GM12878 (cell line): ENCODE data around the gene ACER3. TPM values are rescaled to one million over a fixed set of nuclear protein-coding genes. Genes with fewer than 3 reads are reported as not detected.

Experiments used
- ATAC-seq: fragments of 200-7000 bp; cut with Tn5 transposase; 3 replicates; pipeline ENCODE4 v1.9.1; 2020; ENCODE audit warnings: mild to moderate bottlenecking, moderate library complexity
- BruUV-seq: library from RNA; stranded (reverse); fragments of 400-500 nt; replicated peaks from 2 replicates; lab custom pipeline; 2021; lab: Mats Ljungman, UMichigan
- CTCF ChIA-PET: fragments of 300-600 bp; sonication (Branson Sonifier 250); formaldehyde crosslinking; extraction: SDS; loops from one replicate; lab custom pipeline; 2021; ENCODE audit warnings: inconsistent platforms; lab: Yijun Ruan, JAX
- POLR2A ChIA-PET: fragments of 350-600 bp; formaldehyde crosslinking; extraction: SDS; loops from one replicate; lab custom pipeline; 2021; ENCODE audit warnings: inconsistent platforms; lab: Charles Lee
- RAD21 ChIA-PET: fragments of 300-600 bp; sonication (Branson Sonifier 250); formaldehyde crosslinking; loops from one replicate; lab custom pipeline; 2023; ENCODE audit warnings: antibody characterized with exemption; ENCODE audit not compliant: unreplicated experiment; lab: Charles Lee
- SMC1A ChIA-PET: fragments of 300-600 bp; sonication (Branson Sonifier 250); formaldehyde crosslinking; loops from one replicate; lab custom pipeline; 2023; ENCODE audit not compliant: unreplicated experiment, uncharacterized antibody; lab: Charles Lee
- DNase-seq: peaks from one replicate; pipeline ENCODE4 v3.0.0-alpha.2; 2011; ENCODE audit warnings: low read depth, low spot score
- FAIRE-seq: peaks from 3 replicates; lab custom pipeline; 2011; peaks lifted over from hg19 to GRCh38; lab: Jason Lieb, UNC
- H2AFZ ChIP-seq: 2 replicates; pipeline ENCODE4 v1.6.0; 2011; ENCODE audit warnings: low read depth, low read length, control low read depth; ENCODE audit not compliant: control insufficient read depth
- H3K27ac ChIP-seq: 2 replicates; pipeline ENCODE4 v1.5.1; 2011; ENCODE audit warnings: control low read depth; ENCODE audit not compliant: control insufficient read depth, insufficient read depth
- H3K27me3 ChIP-seq, 2 experiments: replicated peaks in 1 of 2; 2 replicates each; pipeline versions ENCODE4 v1.6.0 to v1.6.1; 2011; ENCODE audit warnings: low read length in 1 of 2; ENCODE audit not compliant: control insufficient read depth in 2 of 2, insufficient read depth in 2 of 2
- H3K36me3 ChIP-seq, 2 experiments: 2 replicates each; pipeline ENCODE4 v1.5.1; 2011; ENCODE audit warnings: low read length in 1 of 2; ENCODE audit not compliant: control insufficient read depth in 2 of 2, insufficient read depth in 2 of 2
- H3K4me1 ChIP-seq: 2 replicates; pipeline ENCODE4 v1.6.1; 2011; ENCODE audit warnings: mild to moderate bottlenecking, low read length, moderate library complexity, mixed read lengths; ENCODE audit not compliant: control insufficient read depth, insufficient read depth
- H3K4me2 ChIP-seq: 2 replicates; pipeline ENCODE4 v1.6.0; 2011; ENCODE audit warnings: control low read depth; ENCODE audit not compliant: control insufficient read depth, insufficient read depth
- H3K4me3 ChIP-seq: fragments of 200-600 bp; sonication (generic); 2 replicates; pipeline ENCODE4 v1.5.1; 2016
- H3K79me2 ChIP-seq: 2 replicates; pipeline ENCODE4 v1.6.0; 2011; ENCODE audit warnings: low read length; ENCODE audit not compliant: control insufficient read depth, insufficient read depth
- H3K9ac ChIP-seq: 2 replicates; pipeline ENCODE4 v1.8.0; 2011; ENCODE audit warnings: low read length, control low read depth, mixed read lengths; ENCODE audit not compliant: control insufficient read depth, insufficient read depth
- H3K9me3 ChIP-seq: replicated peaks from 3 replicates; pipeline ENCODE4 v1.5.1; 2011; ENCODE audit warnings: mild to moderate bottlenecking, low read length; ENCODE audit not compliant: control insufficient read depth, insufficient read depth
- H4K20me1 ChIP-seq: 2 replicates; pipeline ENCODE4 v1.6.0; 2011; ENCODE audit not compliant: control insufficient read depth, insufficient read depth
- DPF2 ChIP-seq: fragments of 450-650 bp; IDR thresholded peaks from 2 replicates; pipeline ENCODE4 v1.6.1; 2017; ENCODE audit warnings: mild to moderate bottlenecking
- ESRRA ChIP-seq: IDR thresholded peaks from 2 replicates; pipeline ENCODE4 v1.6.1; 2012; ENCODE audit warnings: mild to moderate bottlenecking, low read length, improper control_type of control experiment
- KLF5 ChIP-seq: fragments of 450-650 bp; IDR thresholded peaks from 2 replicates; pipeline ENCODE4 v1.6.1; 2014; ENCODE audit warnings: mild to moderate bottlenecking; ENCODE audit not compliant: partially characterized antibody
- LARP7 ChIP-seq: fragments of 450-650 bp; IDR thresholded peaks from 2 replicates; pipeline ENCODE4 v1.6.1; 2017; ENCODE audit warnings: mild to moderate bottlenecking
- NFYB ChIP-seq: IDR thresholded peaks from 2 replicates; pipeline ENCODE4 v1.6.1; 2011; ENCODE audit warnings: low read depth, mild to moderate bottlenecking, low read length, improper control_type of control experiment, moderate library complexity; ENCODE audit not compliant: insufficient read depth
- NR2C1 ChIP-seq: fragments of 450-650 bp; IDR thresholded peaks from 2 replicates; pipeline ENCODE4 v1.6.1; 2017; ENCODE audit warnings: antibody characterized with exemption, mild to moderate bottlenecking, moderate library complexity
- PML ChIP-seq: IDR thresholded peaks from 2 replicates; pipeline ENCODE4 v1.6.1; 2012; ENCODE audit warnings: low read length, inconsistent platforms
- RELA ChIP-seq: fragments of 450-650 bp; IDR thresholded peaks from 2 replicates; pipeline ENCODE4 v1.8.0; 2014; ENCODE audit warnings: borderline replicate concordance; ENCODE audit not compliant: partially characterized antibody
- STAT1 ChIP-seq: fragments of 450-650 bp; conservative IDR thresholded peaks from 2 replicates; pipeline ENCODE4 v1.6.1; 2014; ENCODE audit warnings: antibody characterized with exemption, mild to moderate bottlenecking
- TCF7 ChIP-seq: IDR thresholded peaks from 2 replicates; pipeline ENCODE4 v1.6.1; 2014; ENCODE audit warnings: antibody characterized with exemption, borderline replicate concordance
- ZBED1 ChIP-seq: IDR thresholded peaks from 2 replicates; pipeline ENCODE4 v1.6.1; 2016; ENCODE audit warnings: borderline replicate concordance
- WGBS: methylation state at CpG from one replicate; pipeline ENCODE4 v1.1.6; 2016; ENCODE audit warnings: low lambda C conversion rate; ENCODE audit not compliant: insufficient replicate concordance, insufficient coverage; ENCODE audit errors: missing lambda C conversion rate; 5-methylcytosine and 5-hydroxymethylcytosine counted together
- in situ Hi-C: fragments of 300-500 bp; cut with MboI; formaldehyde crosslinking; loops from 9 replicates; pipeline ENCODE4 v1.14.3; 2018; ENCODE audit warnings: mixed read lengths
- intact Hi-C: fragments of 100-400 bp; cut with micrococcal nuclease; formaldehyde crosslinking; loops from one replicate; pipeline ENCODE4 v1.14.2; 2022; ENCODE audit not compliant: unreplicated experiment
- polyA plus RNA-seq, 11 experiments: library from polyadenylated mRNA; depleted of rRNA in 4 of 11; unstranded in 6 of 11; stranded (reverse) in 5 of 11; fragments of >200 nt; fragmentation: Nextera tagmentation in 4 of 11; fragmentation: Illumina TruSeq in 1 of 11; extraction: Ambion mirVana in 4 of 11; extraction: Trizol in 1 of 11; gene quantifications; 1 replicate in 1 of 11; 2 replicates in 10 of 11; pipeline versions ENCODE4 v1.2.1 to v1.2.3, GENCODE V29; 2011 to 2016; ENCODE audit warnings: inconsistent platforms in 2 of 11, missing spikeins in 2 of 11, low read depth in 1 of 11
- total RNA-seq, 4 experiments: library from RNA; depleted of rRNA in 3 of 4; stranded (reverse); fragments of >200 nt in 3 of 4; fragmentation: Illumina TruSeq in 1 of 4; extraction: Trizol in 1 of 4; gene quantifications; 2 replicates each; pipeline versions ENCODE4 v1.2.1 to v1.2.3, GENCODE V29; 2013 to 2021
- TF ChIP-seq, protein P1 (sequence below): IDR thresholded peaks from 2 replicates; pipeline ENCODE4 v1.6.1; 2011; ENCODE audit warnings: borderline replicate concordance, low read depth, mild to moderate bottlenecking, moderate library complexity, mixed read lengths, low read length; ENCODE audit not compliant: insufficient read depth; ENCODE audit errors: extremely low read length
- TF ChIP-seq, protein P2 (sequence below): fragments of 450-650 bp; IDR thresholded peaks from 2 replicates; pipeline ENCODE4 v1.6.1; 2018; ENCODE audit warnings: mild to moderate bottlenecking, low read depth, moderate library complexity; ENCODE audit not compliant: partially characterized antibody
- TF ChIP-seq, protein P3 (sequence below): fragments of 450-650 bp; IDR thresholded peaks from 2 replicates; pipeline ENCODE4 v1.6.1; 2016; ENCODE audit warnings: mild to moderate bottlenecking
- TF ChIP-seq, protein P4 (sequence below): IDR thresholded peaks from 2 replicates; pipeline ENCODE4 v1.6.1; 2012; ENCODE audit warnings: low read depth, low read length, improper control_type of control experiment
- TF ChIP-seq, protein P5 (sequence below): fragments of 450-650 bp; IDR thresholded peaks from 2 replicates; pipeline ENCODE4 v1.6.1; 2017; ENCODE audit warnings: antibody characterized with exemption, mild to moderate bottlenecking, moderate library complexity

ACER3 gene
- total and polyA plus RNA-seq, 10 of the 15 experiments (the other 5 are each of a cell fraction or from before 2014, with no cell fraction given): 2.8 to 17.4 (median 10.3) TPM

DNA sequence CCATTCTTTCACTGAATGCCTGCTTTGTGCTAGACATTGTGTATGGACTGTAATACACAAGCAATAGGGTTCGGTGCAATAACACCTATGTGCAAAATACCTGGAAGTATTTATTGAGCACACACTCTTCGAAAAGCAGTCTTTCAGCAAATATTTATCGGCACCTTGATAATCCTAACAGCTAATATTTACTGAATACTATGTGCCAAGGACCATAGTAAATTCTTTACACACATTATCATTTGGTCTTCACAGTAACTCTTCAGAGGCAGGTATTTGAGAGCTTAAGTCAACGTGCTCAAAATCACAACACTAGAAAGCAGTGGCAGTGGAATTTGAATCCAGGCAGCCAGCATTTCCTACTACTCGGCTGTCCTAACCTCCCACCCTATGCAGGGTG lies 175.7 kb downstream of the ACER3 start:
- Histone ChIP-seq H2AFZ (no peak overlapping the region), H3K27me3 (peaks cover 1 to 4% of the 10 kb centered on the region in 2 experiments; a peak in 2 of 4 replicates), H3K36me3 (no peaks in the 10 kb centered on the region), H3K27ac (no peak overlapping the region), H3K9ac (no peak overlapping the region), H3K79me2 (no peaks in the 10 kb centered on the region), H3K4me1 (peaks cover 6% of the 10 kb centered on the region), H3K4me2 (no peak overlapping the region), H4K20me1 (no peaks in the 10 kb centered on the region), H3K4me3 (no peak overlapping the region), H3K9me3 (no peaks in the 10 kb centered on the region; the same call in 2 of the 3 replicates)
- ATAC-seq: no peak
- in situ Hi-C loops (no loop called here), intact Hi-C loops (no loop called here)
- ChIA-PET POLR2A (no interaction called here), SMC1A (interaction anchor here (1.7 to 4.6 kb wide), 2 partner anchors 12 to 117 kb away, joined by 5 to 28 read pairs; no protein-coding TSS in a partner anchor), RAD21 (interaction anchor here (1.1 kb wide), 1 partner anchor 116 kb away, joined by 3 read pairs; no protein-coding TSS in a partner anchor), CTCF (interaction anchor here (1.1 to 2.0 kb wide), 6 partner anchors 11 to 118 kb away, joined by 3 to 11 read pairs (median 4); no protein-coding TSS in a partner anchor)
- no TSS peak for BruUV-seq
- 54% methylated on average over 5 of the region's 5 CpGs for WGBS
- FAIRE-seq: no peak
- DNase-seq: no peak
- TF ChIP-seq, protein P1, sequence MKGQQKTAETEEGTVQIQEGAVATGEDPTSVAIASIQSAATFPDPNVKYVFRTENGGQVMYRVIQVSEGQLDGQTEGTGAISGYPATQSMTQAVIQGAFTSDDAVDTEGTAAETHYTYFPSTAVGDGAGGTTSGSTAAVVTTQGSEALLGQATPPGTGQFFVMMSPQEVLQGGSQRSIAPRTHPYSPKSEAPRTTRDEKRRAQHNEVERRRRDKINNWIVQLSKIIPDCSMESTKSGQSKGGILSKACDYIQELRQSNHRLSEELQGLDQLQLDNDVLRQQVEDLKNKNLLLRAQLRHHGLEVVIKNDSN: no peak
- TF ChIP-seq NR2C1: no peak
- no peak for TF ChIP-seq STAT1
- TF ChIP-seq RELA: no peak
- TF ChIP-seq, protein P2, sequence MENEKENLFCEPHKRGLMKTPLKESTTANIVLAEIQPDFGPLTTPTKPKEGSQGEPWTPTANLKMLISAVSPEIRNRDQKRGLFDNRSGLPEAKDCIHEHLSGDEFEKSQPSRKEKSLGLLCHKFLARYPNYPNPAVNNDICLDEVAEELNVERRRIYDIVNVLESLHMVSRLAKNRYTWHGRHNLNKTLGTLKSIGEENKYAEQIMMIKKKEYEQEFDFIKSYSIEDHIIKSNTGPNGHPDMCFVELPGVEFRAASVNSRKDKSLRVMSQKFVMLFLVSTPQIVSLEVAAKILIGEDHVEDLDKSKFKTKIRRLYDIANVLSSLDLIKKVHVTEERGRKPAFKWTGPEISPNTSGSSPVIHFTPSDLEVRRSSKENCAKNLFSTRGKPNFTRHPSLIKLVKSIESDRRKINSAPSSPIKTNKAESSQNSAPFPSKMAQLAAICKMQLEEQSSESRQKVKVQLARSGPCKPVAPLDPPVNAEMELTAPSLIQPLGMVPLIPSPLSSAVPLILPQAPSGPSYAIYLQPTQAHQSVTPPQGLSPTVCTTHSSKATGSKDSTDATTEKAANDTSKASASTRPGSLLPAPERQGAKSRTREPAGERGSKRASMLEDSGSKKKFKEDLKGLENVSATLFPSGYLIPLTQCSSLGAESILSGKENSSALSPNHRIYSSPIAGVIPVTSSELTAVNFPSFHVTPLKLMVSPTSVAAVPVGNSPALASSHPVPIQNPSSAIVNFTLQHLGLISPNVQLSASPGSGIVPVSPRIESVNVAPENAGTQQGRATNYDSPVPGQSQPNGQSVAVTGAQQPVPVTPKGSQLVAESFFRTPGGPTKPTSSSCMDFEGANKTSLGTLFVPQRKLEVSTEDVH: no peak
- TF ChIP-seq, protein P3, sequence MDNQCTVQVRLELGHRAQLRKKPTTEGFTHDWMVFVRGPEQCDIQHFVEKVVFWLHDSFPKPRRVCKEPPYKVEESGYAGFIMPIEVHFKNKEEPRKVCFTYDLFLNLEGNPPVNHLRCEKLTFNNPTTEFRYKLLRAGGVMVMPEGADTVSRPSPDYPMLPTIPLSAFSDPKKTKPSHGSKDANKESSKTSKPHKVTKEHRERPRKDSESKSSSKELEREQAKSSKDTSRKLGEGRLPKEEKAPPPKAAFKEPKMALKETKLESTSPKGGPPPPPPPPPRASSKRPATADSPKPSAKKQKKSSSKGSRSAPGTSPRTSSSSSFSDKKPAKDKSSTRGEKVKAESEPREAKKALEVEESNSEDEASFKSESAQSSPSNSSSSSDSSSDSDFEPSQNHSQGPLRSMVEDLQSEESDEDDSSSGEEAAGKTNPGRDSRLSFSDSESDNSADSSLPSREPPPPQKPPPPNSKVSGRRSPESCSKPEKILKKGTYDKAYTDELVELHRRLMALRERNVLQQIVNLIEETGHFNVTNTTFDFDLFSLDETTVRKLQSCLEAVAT: no peak
- no peak for TF ChIP-seq KLF5
- TF ChIP-seq PML: no peak
- no peak for TF ChIP-seq ESRRA
- TF ChIP-seq DPF2: no peak
- TF ChIP-seq ZBED1: no peak
- TF ChIP-seq LARP7: no peak
- no peak for TF ChIP-seq NFYB
- TF ChIP-seq, protein P4, sequence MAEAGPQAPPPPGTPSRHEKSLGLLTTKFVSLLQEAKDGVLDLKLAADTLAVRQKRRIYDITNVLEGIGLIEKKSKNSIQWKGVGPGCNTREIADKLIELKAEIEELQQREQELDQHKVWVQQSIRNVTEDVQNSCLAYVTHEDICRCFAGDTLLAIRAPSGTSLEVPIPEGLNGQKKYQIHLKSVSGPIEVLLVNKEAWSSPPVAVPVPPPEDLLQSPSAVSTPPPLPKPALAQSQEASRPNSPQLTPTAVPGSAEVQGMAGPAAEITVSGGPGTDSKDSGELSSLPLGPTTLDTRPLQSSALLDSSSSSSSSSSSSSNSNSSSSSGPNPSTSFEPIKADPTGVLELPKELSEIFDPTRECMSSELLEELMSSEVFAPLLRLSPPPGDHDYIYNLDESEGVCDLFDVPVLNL: no peak
- TF ChIP-seq, protein P5, sequence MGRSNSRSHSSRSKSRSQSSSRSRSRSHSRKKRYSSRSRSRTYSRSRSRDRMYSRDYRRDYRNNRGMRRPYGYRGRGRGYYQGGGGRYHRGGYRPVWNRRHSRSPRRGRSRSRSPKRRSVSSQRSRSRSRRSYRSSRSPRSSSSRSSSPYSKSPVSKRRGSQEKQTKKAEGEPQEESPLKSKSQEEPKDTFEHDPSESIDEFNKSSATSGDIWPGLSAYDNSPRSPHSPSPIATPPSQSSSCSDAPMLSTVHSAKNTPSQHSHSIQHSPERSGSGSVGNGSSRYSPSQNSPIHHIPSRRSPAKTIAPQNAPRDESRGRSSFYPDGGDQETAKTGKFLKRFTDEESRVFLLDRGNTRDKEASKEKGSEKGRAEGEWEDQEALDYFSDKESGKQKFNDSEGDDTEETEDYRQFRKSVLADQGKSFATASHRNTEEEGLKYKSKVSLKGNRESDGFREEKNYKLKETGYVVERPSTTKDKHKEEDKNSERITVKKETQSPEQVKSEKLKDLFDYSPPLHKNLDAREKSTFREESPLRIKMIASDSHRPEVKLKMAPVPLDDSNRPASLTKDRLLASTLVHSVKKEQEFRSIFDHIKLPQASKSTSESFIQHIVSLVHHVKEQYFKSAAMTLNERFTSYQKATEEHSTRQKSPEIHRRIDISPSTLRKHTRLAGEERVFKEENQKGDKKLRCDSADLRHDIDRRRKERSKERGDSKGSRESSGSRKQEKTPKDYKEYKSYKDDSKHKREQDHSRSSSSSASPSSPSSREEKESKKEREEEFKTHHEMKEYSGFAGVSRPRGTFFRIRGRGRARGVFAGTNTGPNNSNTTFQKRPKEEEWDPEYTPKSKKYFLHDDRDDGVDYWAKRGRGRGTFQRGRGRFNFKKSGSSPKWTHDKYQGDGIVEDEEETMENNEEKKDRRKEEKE: no peak
- TF ChIP-seq TCF7: no peak
